HK-2 (cell line): ENCODE results near the gene SLC16A11.
"Not testable (repeated sequence)": the region's sequence is repeated elsewhere in the genome, so short reads cannot be mapped to it uniquely, and the experiment has no call there.

Source experiments
- DNase-seq: peaks from one replicate; pipeline ENCODE4 v3.0.0-alpha.2; 2018; ENCODE audit not compliant: unreplicated experiment

Gene SLC16A11

DNA sequence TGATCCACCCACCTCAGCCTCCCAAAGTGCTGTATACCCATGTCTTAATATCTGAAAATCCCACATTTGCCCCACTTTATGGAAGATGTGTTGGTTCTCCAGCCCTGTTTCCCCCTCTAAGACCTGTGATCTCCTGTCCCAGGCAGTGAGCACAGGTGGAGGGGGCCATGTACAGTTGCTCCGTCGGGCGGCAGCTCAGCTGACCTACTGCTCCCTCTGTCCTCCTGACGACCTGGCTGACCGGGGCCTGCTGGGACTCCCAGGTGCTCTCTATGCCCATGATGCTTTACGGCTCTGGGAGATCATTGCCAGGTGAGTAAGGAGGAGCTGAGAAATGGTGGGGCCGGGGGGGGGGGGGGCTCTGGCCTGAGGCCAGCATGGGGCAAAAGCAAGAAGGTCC is 38.2 kb downstream of the SLC16A11 start:
- DNase-seq = no peak

DNA sequence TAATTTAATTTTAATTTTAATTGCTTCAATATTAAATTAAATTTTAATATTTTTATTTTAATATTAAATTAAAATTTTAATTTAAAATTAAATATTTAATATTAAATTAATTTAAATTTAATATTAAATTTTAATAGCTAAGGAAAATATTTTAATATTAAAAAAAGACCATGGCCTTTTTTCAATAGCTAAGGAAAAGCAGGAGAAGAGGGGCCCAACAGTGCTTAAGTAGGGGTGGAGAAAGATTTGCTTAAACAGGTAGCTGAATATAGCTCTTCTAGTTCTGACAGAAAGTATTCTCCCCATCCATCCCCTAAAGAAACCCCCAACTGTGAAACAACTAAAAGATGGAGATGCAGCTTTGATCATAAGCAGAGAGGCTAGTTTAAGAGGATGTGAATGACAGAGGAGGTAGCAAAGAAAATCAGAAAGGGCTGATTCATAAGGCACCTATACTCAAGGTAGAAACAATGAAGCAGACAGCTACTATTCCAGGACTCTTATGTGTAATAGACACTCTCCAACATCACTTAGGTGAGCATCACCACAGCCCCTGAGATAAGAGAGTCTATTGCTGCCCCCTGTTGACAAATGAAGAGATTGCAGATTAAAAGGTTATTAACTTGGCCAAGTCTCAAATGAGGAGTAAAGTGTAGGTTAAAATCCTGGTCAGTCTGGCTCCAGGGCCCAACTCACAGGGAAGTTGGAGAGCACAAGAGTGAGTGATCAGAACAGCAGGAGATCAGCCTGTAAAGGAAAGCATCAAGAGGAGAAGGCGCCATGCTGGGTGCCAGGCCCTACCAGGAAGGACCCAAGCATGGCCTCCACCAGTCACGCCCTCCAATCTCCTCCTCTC is 39.3 kb downstream of the SLC16A11 start:
- DNase-seq = no peak

DNA sequence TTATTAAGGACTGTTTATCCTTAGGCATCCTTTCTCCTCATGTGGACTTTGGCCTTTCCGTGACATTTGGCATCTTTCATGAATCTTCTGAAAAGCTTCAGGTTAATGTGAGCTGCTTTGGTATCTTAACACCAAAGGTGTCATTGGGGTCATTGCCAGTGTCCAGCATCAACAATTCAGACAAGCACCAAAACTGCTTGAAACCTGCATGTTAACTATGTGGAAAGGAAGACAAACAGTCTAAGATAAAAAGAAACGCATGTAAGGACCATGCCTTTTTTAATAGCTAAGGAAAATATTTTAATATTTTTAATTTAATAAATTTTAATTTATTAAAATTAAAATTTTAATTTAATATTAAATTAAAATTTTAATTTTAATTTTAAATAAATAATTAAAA is 40.1 kb downstream of the SLC16A11 start:
- no peak for DNase-seq

DNA sequence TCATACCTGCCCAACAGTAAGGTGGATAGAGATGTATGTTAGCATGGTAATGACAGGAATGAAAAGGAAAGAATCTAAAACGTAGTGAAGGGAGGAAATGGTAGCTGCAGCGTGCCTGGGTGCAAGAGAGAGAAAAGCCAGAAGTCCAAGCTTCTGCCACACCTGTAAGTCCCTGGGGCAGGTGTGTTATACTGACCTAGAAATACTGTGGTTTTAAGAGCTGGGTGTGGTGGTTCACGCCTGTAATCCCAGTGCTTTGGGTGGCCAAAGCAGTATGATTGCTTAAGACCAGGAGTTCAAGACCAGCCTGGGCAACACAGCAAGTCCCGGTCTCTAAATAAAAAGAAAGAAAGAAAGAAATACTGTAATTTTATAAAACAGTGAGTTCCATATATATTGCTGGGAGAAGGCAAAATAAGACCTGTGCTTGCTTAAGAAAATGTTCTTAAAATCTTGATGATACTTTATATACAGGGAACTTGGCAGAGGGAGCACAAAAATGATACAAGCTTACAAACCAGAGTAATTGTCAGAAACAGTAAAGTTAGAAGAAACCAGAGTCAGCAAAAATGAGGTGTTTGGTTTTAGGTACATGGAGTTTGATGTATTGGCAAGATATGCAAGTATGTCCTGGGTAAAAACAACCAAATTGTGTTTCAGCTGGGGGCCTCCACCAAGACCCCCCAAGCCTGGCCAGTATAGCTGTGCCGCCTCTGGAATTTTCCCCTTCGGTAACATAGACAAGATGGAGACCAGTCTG is 41.4 kb downstream of the SLC16A11 start:
- no peak for DNase-seq

DNA sequence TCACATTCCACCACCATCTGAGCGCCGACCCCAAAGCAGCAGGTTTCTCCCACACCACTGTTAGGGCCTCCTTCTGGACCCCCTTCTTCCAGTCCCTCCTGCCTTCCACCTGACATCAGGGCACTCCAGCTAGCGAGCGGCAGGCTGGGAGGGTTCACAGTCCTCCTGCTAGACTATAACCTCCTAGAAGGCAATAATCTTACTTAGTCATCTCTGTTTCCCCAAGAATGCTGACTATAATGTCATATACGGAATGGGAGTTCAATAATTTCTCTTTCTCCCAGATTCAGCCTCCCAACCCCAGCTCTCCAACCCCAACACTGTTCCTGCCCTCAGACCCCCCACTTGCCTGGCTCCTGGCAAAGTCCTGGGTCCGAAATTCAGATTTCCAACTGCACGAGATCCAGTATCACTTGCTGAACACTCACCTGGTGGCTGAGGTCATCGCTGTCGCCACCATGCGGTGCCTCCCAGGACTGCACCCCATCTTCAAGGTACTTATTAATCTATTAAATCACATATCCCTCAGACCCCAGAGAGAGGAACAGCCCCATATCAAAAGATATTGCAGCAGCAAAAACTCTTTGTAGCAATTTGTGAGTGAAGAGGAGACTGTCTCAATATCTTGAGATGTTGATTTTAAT is 42.5 kb downstream of the SLC16A11 start:
- DNase-seq = no peak

DNA sequence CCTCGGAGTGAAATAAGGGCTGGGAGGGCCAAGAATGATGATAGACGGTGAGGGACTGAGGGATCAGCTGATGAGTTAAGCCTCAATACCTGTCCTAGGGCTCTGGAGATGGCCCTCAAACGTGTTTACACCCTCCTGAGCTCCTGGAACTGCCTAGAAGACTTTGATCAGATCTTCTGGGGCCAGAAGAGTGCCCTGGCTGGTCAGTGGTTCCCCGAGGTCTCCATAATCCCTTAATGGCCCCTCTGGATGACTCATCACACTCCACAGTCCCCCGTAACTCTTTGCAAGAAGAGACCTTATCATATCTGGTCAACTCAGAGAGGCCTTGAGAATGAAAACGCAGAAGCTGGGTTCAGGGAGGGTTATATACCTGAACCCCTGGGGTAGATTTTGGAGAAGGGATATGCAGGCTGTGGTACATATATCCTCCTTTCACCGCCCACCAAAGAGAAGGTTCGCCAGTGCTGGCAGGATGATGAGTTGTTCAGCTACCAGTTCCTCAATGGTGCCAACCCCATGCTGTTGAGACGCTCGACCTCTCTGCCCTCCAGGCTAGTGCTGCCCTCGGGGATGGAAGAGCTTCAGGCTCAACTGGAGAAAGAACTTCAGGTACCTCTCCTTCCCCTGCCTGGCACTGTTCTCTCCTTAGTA is 44.9 kb downstream of the SLC16A11 start:
- no peak for DNase-seq

DNA sequence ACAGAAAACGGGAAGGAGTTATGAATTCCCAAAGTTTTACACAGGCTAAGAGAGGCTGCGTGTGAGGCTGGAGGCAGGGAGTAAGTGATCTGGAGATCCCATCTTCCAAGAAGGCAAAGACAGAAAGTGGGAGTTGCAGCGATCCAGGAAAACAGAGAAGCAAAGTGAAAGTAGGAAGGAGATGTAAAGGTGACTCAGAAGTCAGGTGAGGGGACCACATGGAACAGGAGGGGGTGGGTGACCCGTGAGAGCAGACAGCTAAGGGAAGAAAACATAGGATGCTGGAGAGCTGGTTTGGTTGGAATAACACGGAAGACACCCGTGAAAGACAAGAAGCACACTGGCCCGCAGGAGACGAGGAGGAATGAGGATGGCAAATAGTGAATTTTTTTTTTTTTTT is 46.7 kb downstream of the SLC16A11 start:
- no peak for DNase-seq

DNA sequence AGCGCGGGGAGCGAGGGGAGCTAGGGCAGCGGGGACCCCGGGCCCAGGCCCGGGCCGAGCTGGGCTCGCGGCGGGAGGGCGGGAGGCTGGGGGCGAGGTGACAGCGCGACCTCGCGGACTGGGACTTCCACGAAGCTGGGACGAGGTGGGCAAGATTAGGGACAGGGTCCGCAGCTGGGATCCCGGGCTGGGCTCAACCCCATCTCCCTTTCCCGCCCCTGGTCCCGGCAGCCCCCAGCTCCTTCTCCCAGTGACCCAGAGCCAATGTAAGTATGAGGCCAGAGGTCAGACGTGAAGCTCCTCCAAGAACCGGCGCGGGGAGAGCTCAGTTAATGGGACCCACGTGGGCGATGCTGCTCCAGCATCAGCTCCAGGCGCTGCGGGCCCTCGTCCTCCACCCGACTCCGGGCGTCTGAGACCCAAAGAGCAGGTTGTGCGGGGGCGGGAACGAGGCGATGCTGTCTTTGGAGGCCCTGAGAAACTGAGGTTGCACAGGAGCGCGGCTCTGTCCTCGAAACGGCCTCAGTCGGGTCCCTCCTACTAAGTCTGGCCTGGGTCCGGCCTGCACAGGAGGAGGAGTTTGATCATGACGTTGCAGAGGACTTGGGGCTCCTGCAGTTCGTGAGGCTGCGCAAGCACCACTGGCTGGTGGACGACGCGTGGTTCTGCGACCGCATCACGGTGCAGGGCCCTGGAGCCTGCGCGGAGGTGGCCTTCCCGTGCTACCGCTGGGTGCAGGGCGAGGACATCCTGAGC is 47.5 kb downstream of the SLC16A11 start:
- DNase-seq = no peak

DNA sequence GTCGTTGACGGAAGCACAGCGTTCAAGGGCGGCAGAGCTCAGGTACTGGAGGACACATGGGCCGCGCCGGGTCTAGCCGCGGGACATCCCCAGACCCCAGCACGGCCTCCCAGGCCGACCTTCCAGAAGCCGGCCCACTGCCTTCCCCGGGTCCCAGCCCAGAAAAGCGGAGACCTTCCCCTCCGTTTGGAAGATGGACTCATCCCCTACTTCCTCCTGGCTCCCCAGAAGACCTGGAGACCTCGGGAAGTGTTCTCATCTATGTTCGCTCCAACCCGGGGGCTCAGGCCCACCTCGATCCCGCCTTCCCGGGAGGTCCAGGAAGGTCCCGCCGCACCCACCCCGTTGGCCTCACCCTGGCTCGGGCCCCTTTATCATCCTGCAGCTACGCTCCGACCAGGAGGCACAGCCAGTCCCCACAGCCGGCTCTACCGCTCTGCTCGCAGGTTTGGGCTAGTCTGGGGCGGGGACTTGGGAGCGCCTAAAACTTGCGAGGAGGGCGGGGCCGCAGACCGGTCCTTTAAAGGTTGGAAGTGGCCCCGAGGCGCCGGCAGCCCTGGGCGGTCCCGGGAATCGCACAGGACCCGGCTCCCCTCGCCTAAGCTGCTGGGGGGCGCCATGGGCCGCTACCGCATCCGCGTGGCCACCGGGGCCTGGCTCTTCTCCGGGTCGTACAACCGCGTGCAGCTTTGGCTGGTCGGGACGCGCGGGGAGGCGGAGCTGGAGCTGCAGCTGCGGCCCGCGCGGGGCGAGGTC is 48.2 kb downstream of the SLC16A11 start, which contains the start of gene ALOX12:
TSS of gene ALOX12 (plus strand) at position 550 of the 756 bp plus-strand sequence. CDS start at position 619, 69 bp downstream.
- no peak for DNase-seq

DNA sequence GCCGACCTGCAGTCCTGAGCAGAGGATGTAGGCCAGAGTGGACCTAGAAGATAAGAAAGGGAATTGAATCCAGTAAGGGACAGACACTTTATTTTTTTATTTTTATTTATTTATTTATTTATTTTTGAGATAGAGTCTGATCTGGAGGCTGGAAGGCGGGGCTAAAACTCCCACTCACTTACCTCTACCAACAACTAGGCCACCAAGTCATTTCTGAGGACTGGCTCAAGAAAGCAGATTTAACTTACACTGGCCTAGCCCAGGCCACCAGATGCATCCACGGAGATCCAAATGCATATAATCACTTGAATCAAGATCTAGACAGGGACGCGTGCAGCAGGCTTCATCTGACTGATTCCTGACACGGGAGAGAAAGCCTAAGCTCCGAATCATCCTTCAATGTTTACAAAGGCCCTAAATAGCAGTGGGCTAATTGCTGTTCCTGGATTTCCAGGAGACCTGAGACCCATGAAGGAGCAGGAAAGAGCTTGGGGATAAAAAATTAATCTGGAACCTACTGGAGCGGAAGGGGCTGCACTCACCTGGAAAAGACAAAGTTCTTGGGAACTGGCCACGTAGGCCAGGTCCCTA is 49.1 kb downstream of the SLC16A11 start:
- DNase-seq = no peak

DNA sequence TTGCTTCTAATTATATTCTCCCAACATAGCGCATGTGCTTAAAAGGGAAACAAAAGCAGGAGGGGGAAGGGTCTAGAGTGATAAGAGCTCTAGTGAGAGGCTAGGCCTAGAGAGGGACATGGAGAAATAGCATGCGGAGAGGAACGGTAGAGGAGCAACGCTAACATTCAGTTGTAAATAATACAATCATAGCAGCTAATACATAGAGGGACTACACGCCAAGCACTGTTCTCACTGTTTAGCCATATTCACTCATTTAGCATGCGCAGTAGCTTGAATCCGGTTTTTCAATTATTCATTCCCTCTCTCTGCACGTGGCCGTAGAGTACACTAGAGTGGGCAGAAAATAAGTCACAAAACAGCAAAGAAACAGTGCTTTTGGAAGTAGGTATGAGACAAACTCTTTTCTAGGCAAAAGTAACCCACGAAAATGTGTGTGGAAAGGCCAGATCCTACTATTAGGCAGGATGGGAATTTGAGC is 49.7 kb downstream of the SLC16A11 start:
- no peak for DNase-seq

DNA sequence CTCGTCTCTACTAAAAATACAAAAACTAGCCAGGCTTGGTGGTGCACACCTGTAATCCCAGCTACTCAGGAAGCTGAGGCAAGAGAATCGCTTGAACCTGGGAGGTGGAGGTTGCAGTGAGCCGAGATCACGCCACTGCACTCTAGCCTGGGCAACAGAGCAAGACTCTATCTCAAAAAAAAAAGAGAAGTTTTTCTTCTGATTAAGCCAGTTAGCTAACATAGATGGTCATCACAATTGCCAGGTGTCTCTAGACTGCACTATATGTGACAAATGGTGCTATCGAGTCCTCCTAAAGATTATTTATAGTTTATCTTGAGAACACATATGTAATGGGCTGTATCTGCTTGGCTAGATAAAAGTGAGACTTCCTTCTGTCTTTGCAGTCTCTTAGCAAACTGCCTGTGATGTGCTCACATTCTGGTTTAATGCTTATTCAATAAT is 50.3 kb downstream of the SLC16A11 start:
- not testable (repeated sequence) for DNase-seq
